GM21381 (cell line): ENCODE data around the gene MLIP.
A peak's percentile ranks its signal among the peaks of the same experiment; 100 is the strongest.

Experiments used
- ATAC-seq: cut with Tn5 transposase; IDR thresholded peaks from one replicate; pipeline ENCODE4 v1.9.1; 2021; ENCODE audit warnings: mild to moderate bottlenecking, moderate library complexity; ENCODE audit not compliant: unreplicated experiment

Gene MLIP

DNA sequence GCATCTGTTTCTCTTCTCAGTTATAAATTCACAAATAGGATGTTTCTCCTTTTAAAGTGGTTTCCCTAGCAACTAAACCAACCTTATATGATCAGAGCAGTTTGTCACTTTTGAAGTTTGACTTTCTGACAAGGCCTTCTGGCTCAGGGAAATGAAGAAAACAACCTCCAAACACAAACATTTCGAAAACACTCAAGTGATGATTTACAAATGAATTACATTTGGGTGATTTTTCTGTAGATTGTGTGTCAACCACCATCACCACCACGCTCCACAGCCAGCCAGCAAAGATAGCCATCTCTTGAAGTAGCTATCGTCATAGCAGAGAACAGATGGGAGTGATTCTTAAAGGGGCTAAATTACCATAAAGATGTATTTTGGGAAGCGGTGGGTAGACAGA lies 16.5 kb upstream of the MLIP start:
- no peak for ATAC-seq

GRCh38 chr6:54095723-54096122 lies 15.5 kb upstream of the MLIP start:
- no peak for ATAC-seq

DNA sequence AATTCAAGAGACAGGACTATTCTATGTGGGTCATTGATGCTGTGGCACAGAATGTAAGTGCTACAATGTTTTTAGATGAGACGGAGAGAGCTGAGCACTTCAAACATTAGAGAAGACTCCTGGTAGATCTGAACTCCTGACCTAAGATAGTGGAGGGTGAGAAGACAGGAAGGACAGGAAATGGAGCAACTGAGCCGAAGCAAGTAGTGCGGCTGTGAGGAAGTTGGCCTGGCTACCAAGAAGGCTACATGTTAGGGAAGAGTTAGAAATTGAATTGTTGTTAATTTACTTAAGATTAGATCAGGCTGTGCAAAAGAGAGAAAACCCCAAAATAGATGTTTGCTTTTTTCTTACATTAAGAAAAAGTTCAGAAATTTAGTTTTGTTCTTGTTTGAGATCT lies 14.4 kb upstream of the MLIP start:
- no peak for ATAC-seq

DNA sequence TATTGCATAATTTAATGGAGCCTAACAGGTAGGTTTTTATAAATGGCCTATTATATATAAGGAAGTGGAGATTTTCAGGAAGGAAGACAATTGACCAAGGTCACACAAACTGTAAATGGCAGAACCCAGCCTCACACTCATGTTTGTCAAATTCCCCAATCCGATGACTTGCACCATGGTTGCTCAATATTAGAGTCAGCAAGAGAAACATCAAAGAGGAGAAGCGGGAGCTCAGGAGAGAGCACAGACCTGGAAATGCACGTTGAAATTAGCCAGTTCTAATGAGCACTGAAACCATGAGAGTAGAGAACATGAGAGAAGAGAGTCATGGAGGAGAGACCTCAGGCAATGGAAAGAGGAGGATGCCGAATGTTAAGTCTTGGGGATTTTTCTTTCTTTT lies 13.5 kb upstream of the MLIP start:
- no peak for ATAC-seq

DNA sequence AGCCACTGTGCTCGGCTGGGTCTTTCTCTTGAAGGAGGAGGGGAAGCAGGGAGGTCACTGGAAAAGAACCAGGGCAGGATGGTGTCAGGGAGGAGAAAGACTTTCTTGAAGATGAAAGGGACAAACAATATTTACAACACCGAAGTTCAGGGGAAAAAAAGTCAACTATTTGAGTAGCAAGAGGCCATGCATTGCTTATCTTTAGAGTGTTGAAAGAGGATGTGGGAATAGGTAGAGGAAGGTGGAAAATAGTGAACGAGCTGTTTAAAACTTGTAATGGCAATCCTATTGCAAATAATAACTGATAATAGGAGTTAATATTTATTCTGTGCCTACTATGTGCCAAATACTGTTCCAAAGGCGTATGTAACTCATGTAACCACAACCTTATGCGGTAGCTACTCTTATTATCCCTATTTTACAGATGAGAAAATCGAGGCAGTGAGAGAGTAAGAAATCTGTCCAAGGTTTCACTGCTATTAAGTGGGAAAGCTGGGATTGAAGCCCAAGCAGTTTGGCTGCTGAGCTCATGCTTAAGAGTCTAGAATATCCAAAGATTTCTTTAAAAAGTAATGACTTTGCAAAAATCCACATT lies 12.7 kb upstream of the MLIP start:
- ATAC-seq, result no peak

GRCh38 chr6:54099225-54099624 lies 12.0 kb upstream of the MLIP start:
- ATAC-seq, result no peak

GRCh38 chr6:54100411-54101006 lies 10.7 kb upstream of the MLIP start:
- ATAC-seq, result peak; percentile 95

- no peak for ATAC-seq
Observed at GRCh38 chr6:54102238-54102637, 9.0 kb upstream of the MLIP start.

DNA sequence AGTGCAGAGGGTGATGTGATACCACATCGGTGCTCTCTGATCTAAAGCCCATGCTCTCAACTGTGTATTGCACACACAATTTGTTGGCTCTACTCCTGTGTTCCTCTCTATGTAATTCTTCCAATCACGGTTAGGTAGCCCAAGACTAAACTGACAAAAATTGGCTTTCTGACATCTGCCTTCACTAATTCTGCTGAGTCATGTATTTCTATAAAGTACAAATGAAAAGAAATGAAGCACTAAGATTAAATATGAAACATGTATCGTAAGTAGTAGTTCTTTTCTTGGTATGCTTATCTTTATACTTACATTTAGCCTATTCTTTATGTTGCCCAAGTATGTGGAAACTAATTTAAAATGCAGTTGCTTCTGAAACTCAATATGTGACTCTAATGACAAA lies 7.7 kb upstream of the MLIP start:
- ATAC-seq, result no peak

GRCh38 chr6:54106727-54107126 lies 4.5 kb upstream of the MLIP start:
- ATAC-seq, result no peak

DNA sequence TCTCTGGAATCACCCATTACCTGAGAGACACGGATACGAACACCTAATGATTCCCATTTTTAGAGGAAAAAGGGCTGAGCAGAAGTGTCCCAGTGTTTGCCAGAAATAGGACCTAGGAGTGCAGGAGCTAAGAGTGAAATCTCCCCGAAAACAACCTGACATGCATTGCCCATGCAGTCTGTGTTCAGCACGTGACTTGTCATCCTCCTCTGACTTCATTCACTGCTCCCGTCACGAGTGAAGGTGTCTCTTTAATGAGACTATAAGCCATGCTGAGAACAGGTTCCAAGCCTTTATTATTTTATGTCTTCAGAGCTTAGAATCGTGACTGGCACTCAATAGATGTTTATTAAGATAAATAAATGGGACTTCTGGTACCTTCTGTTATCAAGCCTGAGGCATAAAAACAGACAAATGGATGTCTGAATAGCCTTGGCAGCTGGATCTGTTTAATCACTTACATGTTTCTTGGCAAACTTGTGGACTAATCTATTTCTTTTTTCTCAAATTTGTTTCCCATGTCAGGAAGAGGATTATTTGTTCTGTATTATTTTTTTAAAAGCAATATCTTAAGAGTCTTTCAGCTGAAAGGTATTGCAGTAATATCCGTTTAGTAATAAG lies 3.7 kb upstream of the MLIP start:
- no peak for ATAC-seq

- no peak for ATAC-seq
Observed at GRCh38 chr6:54108271-54108670, 3.0 kb upstream of the MLIP start.

- ATAC-seq, result no peak
Observed at GRCh38 chr6:54109586-54109985, 1.7 kb upstream of the MLIP start.

GRCh38 chr6:54112151-54112650 lies 958 bp downstream of the MLIP start:
- ATAC-seq, result no peak

DNA sequence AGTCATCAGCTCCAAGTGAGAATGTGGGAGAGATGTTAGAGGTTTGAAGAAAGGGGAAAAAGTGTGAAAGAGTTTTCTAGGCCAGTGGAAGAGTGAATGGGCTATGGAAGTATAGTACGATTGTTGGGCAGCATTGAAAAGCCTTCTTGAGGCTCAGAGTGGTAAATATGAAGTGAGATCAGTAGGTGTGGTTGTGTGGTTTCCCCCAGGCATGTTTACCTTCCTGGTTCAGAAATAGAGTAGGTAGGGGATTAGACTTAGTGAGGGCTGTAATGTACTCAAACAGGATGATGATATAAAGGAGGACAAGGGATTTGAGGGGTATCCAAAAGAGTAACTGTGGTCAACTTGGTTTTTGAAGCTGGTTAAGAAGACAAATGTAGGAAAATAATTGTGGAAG lies 3.7 kb downstream of the MLIP start:
- ATAC-seq, result no peak

DNA sequence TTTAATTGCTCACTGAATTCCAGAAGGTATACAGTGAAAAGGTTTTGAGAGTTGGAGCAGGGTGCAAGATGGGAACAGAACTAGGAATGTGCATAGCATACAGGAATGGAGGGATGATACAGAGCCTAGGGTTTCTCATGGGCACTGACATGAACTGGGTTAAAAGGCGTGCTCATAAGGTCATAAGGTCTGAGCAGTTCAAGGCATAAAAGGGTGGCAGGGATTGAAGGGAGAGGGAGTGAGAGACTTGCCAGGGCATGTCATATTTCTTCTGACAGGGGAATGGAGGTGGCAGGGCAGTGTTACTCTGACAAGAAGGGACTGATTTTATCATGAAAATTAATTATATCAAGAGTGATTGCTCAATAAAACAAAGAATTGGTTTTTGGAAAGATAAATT lies 4.7 kb downstream of the MLIP start:
- ATAC-seq, result no peak

DNA sequence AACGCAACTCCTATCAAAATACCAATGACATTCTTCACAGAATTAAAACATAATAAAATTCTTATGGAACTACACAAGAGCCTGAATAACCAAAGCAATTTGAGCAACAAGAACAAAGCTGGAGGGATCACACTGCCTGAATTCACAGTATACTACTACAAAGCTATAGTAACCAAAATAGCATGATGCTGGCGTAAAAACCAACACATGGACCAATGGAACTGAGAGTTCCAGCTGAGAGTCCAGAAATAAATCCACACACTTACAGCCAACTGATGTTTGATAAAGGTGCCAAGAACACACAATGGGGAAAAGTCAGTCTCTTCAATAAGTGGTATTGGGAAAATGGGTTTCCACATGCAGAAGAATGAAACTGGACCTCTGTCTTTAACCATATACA lies 6.9 kb downstream of the MLIP start:
- no peak for ATAC-seq

GRCh38 chr6:54125493-54125892 lies 14.2 kb downstream of the MLIP start:
- ATAC-seq, result no peak

DNA sequence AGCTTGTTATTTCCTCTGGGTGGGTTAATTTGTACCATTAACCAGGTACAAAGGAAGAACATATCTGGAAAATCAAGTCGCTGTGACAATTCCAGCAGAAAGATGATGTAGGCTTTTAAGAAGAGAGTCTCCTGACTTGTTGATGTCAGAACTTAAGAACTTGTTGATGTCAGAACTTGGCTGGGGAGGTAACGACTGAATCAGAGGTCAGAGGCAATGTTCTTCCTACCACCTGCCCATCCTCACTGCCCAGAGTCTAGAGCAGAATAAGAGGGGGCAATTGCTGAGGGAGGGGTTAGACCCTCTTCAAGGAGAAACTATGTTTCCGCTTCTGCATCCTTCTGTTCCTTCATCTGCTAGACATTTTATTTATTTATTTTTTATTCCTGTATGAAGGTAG lies 18.9 kb downstream of the MLIP start:
- no peak for ATAC-seq

DNA sequence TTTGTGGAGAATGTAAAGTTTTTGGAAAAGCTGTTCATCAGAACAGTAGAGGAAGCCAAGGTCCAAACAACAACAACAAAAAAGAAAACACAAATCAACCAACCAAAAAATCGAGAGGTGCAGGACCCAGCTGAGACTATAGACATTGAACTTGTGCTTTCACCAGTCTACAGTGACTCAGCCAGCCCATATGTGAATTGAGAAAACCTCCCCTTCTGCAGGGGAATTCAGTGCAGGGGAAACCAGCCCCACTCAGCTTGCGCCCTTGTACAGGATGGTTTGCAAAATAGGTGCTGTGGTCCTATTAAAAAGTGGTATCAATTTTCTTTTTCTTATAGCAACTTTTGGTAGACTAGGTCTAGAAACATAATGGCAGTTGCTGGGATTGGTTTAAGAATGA lies 21.3 kb downstream of the MLIP start:
- no peak for ATAC-seq

- no peak for ATAC-seq
Observed at GRCh38 chr6:54133186-54133585, 21.9 kb downstream of the MLIP start.

DNA sequence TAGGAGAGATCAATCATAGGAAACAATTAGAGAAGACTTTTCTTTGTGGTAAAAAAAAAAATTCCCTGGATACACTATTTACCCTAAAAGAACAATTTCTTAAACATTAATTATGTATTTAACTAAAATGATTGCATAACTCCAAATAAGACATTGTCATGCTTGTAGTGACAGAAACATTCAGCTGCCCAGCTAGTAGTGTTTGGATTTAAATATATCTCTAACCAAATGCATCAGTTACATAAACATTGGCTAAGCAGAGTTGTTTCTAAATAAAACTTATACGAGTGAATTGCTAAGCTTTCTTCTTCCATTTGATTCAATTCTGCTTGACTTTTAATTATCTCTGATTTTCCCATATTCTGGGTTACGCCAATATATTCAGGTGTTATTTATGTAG lies 23.7 kb downstream of the MLIP start:
- no peak for ATAC-seq
